ENCODE results near the gene CABCOCO1. TPM values are rescaled to one million over a fixed set of nuclear protein-coding genes. Genes with fewer than 3 reads are reported as not detected.

Gene CABCOCO1
- total RNA-seq, 2 donors from 2014 or later: not detected

GRCh38 chr10:61778137-61778536, 115.4 kb downstream of the CABCOCO1 start:
- no peak for DNase-seq
- no peak overlapping the region for H3K4me3 Mint-ChIP-seq
- no peaks in the 10 kb centered on the region for H3K9me3 ChIP-seq (ENCODE audit: control insufficient read depth, low read length, poor library complexity, severe bottlenecking)
- peaks cover 3% of the 10 kb centered on the region for H3K27me3 Mint-ChIP-seq
- ATAC-seq: no peak
- H3K27ac Mint-ChIP-seq: no peak overlapping the region
- peaks cover 5% of the 10 kb centered on the region for H3K36me3 Mint-ChIP-seq (ENCODE audit: low read depth)
- peaks cover 3% of the 10 kb centered on the region for H3K4me1 Mint-ChIP-seq

GRCh38 chr10:61779276-61779675, 116.5 kb downstream of the CABCOCO1 start:
- ATAC-seq (no peak), DNase-seq (no peak)
- H3K9me3 ChIP-seq (ENCODE audit: control insufficient read depth, low read length, poor library complexity, severe bottlenecking): no peaks in the 10 kb centered on the region
- no peak overlapping the region for H3K4me3 Mint-ChIP-seq
- peaks cover 3% of the 10 kb centered on the region for H3K36me3 Mint-ChIP-seq (ENCODE audit: low read depth)
- peaks cover 10% of the 10 kb centered on the region for H3K27me3 Mint-ChIP-seq
- H3K4me1 Mint-ChIP-seq: peaks cover 3% of the 10 kb centered on the region
- no peak overlapping the region for H3K27ac Mint-ChIP-seq

GRCh38 chr10:61779950-61780659, 117.4 kb downstream of the CABCOCO1 start:
- Mint-ChIP-seq H3K4me1 (peaks cover 3% of the 10 kb centered on the region), H3K4me3 (no peak overlapping the region), H3K36me3 (ENCODE audit: low read depth) (peaks cover 3% of the 10 kb centered on the region), H3K27ac (no peak overlapping the region), H3K27me3 (peaks cover 13% of the 10 kb centered on the region)
- no peak for DNase-seq
- ATAC-seq: peak; percentile 35
- H3K9me3 ChIP-seq (ENCODE audit: control insufficient read depth, low read length, poor library complexity, severe bottlenecking): no peaks in the 10 kb centered on the region

- Mint-ChIP-seq H3K36me3 (ENCODE audit: low read depth) (peaks cover 3% of the 10 kb centered on the region), H3K4me3 (no peak overlapping the region), H3K4me1 (peaks cover 3% of the 10 kb centered on the region), H3K27ac (no peak overlapping the region), H3K27me3 (peaks cover 17% of the 10 kb centered on the region)
- DNase-seq (no peak), ATAC-seq (no peak)
- no peaks in the 10 kb centered on the region for H3K9me3 ChIP-seq (ENCODE audit: control insufficient read depth, low read length, poor library complexity, severe bottlenecking)
Measured at GRCh38 chr10:61780732-61781131, 118.0 kb downstream of the CABCOCO1 start.

- peaks cover 3% of the 10 kb centered on the region for H3K4me1 Mint-ChIP-seq
- ATAC-seq (no peak), DNase-seq (no peak)
- H3K27me3 Mint-ChIP-seq: peaks cover 17% of the 10 kb centered on the region
- H3K36me3 Mint-ChIP-seq (ENCODE audit: low read depth): peaks cover 3% of the 10 kb centered on the region
- peak overlapping the region; percentile 13 for H3K4me3 Mint-ChIP-seq
- no peaks in the 10 kb centered on the region for H3K9me3 ChIP-seq (ENCODE audit: control insufficient read depth, low read length, poor library complexity, severe bottlenecking)
- no peak overlapping the region for H3K27ac Mint-ChIP-seq
Measured at GRCh38 chr10:61781969-61782403, 119.3 kb downstream of the CABCOCO1 start.

GRCh38 chr10:61784354-61785133, 121.8 kb downstream of the CABCOCO1 start:
- Mint-ChIP-seq H3K27ac (no peak overlapping the region), H3K36me3 (ENCODE audit: low read depth) (peaks cover 3% of the 10 kb centered on the region), H3K4me1 (peaks cover 3% of the 10 kb centered on the region), H3K4me3 (no peak overlapping the region), H3K27me3 (peaks cover 17% of the 10 kb centered on the region)
- ATAC-seq: no peak
- DNase-seq: no peak
- no peaks in the 10 kb centered on the region for H3K9me3 ChIP-seq (ENCODE audit: control insufficient read depth, low read length, poor library complexity, severe bottlenecking)

GRCh38 chr10:61785473-61786105, 122.9 kb downstream of the CABCOCO1 start:
- no peaks in the 10 kb centered on the region for H3K4me1 Mint-ChIP-seq
- H3K4me3 Mint-ChIP-seq: no peak overlapping the region
- H3K36me3 Mint-ChIP-seq (ENCODE audit: low read depth): peaks cover 3% of the 10 kb centered on the region
- no peaks in the 10 kb centered on the region for H3K9me3 ChIP-seq (ENCODE audit: control insufficient read depth, low read length, poor library complexity, severe bottlenecking)
- ATAC-seq (no peak), DNase-seq (no peak)
- no peak overlapping the region for H3K27ac Mint-ChIP-seq
- peaks cover 17% of the 10 kb centered on the region for H3K27me3 Mint-ChIP-seq

- ATAC-seq (no peak), DNase-seq (no peak)
- Mint-ChIP-seq H3K27ac (no peak overlapping the region), H3K4me3 (no peak overlapping the region), H3K4me1 (no peaks in the 10 kb centered on the region), H3K36me3 (ENCODE audit: low read depth) (peaks cover 3% of the 10 kb centered on the region), H3K27me3 (peaks cover 17% of the 10 kb centered on the region)
- H3K9me3 ChIP-seq (ENCODE audit: control insufficient read depth, low read length, poor library complexity, severe bottlenecking): no peaks in the 10 kb centered on the region
Measured at GRCh38 chr10:61786728-61787127, 124.0 kb downstream of the CABCOCO1 start.

- no peaks in the 10 kb centered on the region for H3K4me1 Mint-ChIP-seq
- no peak overlapping the region for H3K27ac Mint-ChIP-seq
- H3K27me3 Mint-ChIP-seq: peaks cover 17% of the 10 kb centered on the region
- ATAC-seq: no peak
- DNase-seq: no peak
- no peaks in the 10 kb centered on the region for H3K9me3 ChIP-seq (ENCODE audit: control insufficient read depth, low read length, poor library complexity, severe bottlenecking)
- H3K36me3 Mint-ChIP-seq (ENCODE audit: low read depth): peaks cover 1% of the 10 kb centered on the region
- H3K4me3 Mint-ChIP-seq: no peak overlapping the region
Measured at GRCh38 chr10:61787170-61787569, 124.4 kb downstream of the CABCOCO1 start.

- no peak for DNase-seq
- H3K9me3 ChIP-seq (ENCODE audit: control insufficient read depth, low read length, poor library complexity, severe bottlenecking): no peaks in the 10 kb centered on the region
Measured at GRCh38 chr10:61789031-61789430, 126.3 kb downstream of the CABCOCO1 start.

GRCh38 chr10:61791216-61791615, 128.5 kb downstream of the CABCOCO1 start:
- no peak for ATAC-seq
- no peaks in the 10 kb centered on the region for H3K9me3 ChIP-seq (ENCODE audit: control insufficient read depth, low read length, poor library complexity, severe bottlenecking)
- no peaks in the 10 kb centered on the region for H3K27me3 Mint-ChIP-seq
- H3K27ac Mint-ChIP-seq: no peak overlapping the region
- no peak overlapping the region for H3K4me3 Mint-ChIP-seq
- H3K36me3 Mint-ChIP-seq (ENCODE audit: low read depth): no peaks in the 10 kb centered on the region
- no peak for DNase-seq
- H3K4me1 Mint-ChIP-seq: no peaks in the 10 kb centered on the region

More at GRCh38 chr10:61789031-61789430, 126.3 kb downstream of the CABCOCO1 start:
- no peak for ATAC-seq
- no peak overlapping the region for H3K27ac Mint-ChIP-seq
- H3K27me3 Mint-ChIP-seq: peaks cover 7% of the 10 kb centered on the region
- no peaks in the 10 kb centered on the region for H3K4me1 Mint-ChIP-seq
- H3K36me3 Mint-ChIP-seq (ENCODE audit: low read depth): no peaks in the 10 kb centered on the region
- no peak overlapping the region for H3K4me3 Mint-ChIP-seq

GRCh38 chr10:61792097-61792716, 129.5 kb downstream of the CABCOCO1 start:
- ATAC-seq (no peak), DNase-seq (no peak)
- no peaks in the 10 kb centered on the region for H3K9me3 ChIP-seq (ENCODE audit: control insufficient read depth, low read length, poor library complexity, severe bottlenecking)
- no peak overlapping the region for H3K27ac Mint-ChIP-seq
- no peaks in the 10 kb centered on the region for H3K36me3 Mint-ChIP-seq (ENCODE audit: low read depth)
- no peaks in the 10 kb centered on the region for H3K4me1 Mint-ChIP-seq
- no peaks in the 10 kb centered on the region for H3K27me3 Mint-ChIP-seq
- no peak overlapping the region for H3K4me3 Mint-ChIP-seq

GRCh38 chr10:61792921-61793320, 130.2 kb downstream of the CABCOCO1 start:
- no peaks in the 10 kb centered on the region for H3K36me3 Mint-ChIP-seq (ENCODE audit: low read depth)
- no peaks in the 10 kb centered on the region for H3K4me1 Mint-ChIP-seq
- no peak for DNase-seq
- no peaks in the 10 kb centered on the region for H3K27me3 Mint-ChIP-seq
- no peak overlapping the region for H3K27ac Mint-ChIP-seq
- H3K9me3 ChIP-seq (ENCODE audit: control insufficient read depth, low read length, poor library complexity, severe bottlenecking): no peaks in the 10 kb centered on the region
- ATAC-seq: no peak
- no peak overlapping the region for H3K4me3 Mint-ChIP-seq

All from T-helper 17 cell (primary cell).